Ectodermal cell (in vitro differentiated cells): ENCODE data around the gene MBNL2.

Experiments used
- H3K27ac ChIP-seq: 2 replicates; pipeline ENCODE4 v1.7.0; 2013; ENCODE audit warnings: mild to moderate bottlenecking, low read depth, low read length; ENCODE audit not compliant: insufficient read depth, poor library complexity, severe bottlenecking
- H3K27me3 ChIP-seq: 2 replicates; pipeline ENCODE4 v1.7.0; 2013; ENCODE audit warnings: mild to moderate bottlenecking, low read length; ENCODE audit not compliant: insufficient read depth, control insufficient read depth, poor library complexity, severe bottlenecking
- H3K36me3 ChIP-seq: one replicate; pipeline ENCODE4 v1.7.0; 2013; ENCODE audit warnings: low read length; ENCODE audit not compliant: control insufficient read depth, insufficient read depth
- H3K4me1 ChIP-seq: one replicate; pipeline ENCODE4 v1.7.0; 2013; ENCODE audit warnings: low read length; ENCODE audit not compliant: control insufficient read depth, insufficient read depth
- H3K4me3 ChIP-seq: 2 replicates; pipeline ENCODE4 v1.7.0; 2013; ENCODE audit warnings: low read depth, low read length, control low read depth; ENCODE audit not compliant: insufficient read depth
- H3K9me3 ChIP-seq: 2 replicates; pipeline ENCODE4 v1.7.0; 2013; ENCODE audit warnings: mild to moderate bottlenecking, low read length, moderate library complexity; ENCODE audit not compliant: control insufficient read depth
- WGBS, 2 experiments: methylation state at CpG; one replicate each; pipeline ENCODE4 v1.1.7; 2013; ENCODE audit warnings: missing lambda C conversion rate in 2 of 2; 5-methylcytosine and 5-hydroxymethylcytosine counted together

MBNL2 gene

DNA sequence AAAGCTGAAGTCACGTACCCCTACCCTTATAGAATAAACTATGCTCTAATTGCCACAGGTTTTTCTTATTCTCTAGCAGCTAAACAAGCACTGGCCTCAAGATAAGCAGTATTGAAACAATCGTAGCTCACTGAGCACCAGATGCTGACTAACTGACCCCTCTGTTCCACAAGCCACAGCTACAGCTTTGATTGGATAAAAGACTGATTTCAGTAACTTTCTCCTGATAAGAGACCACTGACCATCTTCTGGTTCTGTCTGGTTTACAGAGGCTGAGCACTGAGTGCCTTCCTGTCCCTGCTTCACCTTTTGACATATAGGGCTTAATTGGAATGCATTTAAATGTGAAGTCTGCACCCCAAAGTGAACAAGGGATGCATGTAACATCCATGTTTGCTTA lies 203.5 kb downstream of the MBNL2 start:
- Histone ChIP-seq H3K4me3 (no peak overlapping the region), H3K36me3 (no peaks in the 10 kb centered on the region), H3K27me3 (no peaks in the 10 kb centered on the region), H3K9me3 (no peaks in the 10 kb centered on the region), H3K27ac (no peak overlapping the region), H3K4me1 (no peaks in the 10 kb centered on the region)
- 85 to 91% methylated on average over 2 of the region's 2 CpGs for WGBS, 2 experiments

DNA sequence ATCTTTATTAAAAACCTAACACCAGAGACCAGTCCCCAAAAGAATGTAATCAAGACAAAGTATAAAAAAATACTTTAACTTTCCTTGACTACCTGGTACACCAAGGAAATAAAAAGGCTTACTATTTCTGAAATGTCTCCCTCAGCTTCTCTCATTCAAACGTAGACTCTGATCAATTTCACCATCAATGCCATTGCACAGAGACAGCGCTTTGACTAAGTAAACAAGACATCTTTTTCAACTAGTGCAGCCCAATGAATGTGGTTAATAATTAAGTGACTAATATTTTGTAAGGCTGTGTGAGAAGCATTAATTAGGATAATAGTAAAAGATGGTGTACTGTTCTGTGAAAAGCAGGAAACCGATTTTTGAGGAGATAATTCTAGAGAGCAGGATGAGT lies 204.6 kb downstream of the MBNL2 start:
- Histone ChIP-seq H3K4me3 (no peak overlapping the region), H3K27me3 (no peaks in the 10 kb centered on the region), H3K9me3 (no peaks in the 10 kb centered on the region), H3K36me3 (no peaks in the 10 kb centered on the region), H3K27ac (no peak overlapping the region), H3K4me1 (no peaks in the 10 kb centered on the region)
- 91% methylated on average over 3 of the region's 3 CpGs for WGBS, 2 experiments

DNA sequence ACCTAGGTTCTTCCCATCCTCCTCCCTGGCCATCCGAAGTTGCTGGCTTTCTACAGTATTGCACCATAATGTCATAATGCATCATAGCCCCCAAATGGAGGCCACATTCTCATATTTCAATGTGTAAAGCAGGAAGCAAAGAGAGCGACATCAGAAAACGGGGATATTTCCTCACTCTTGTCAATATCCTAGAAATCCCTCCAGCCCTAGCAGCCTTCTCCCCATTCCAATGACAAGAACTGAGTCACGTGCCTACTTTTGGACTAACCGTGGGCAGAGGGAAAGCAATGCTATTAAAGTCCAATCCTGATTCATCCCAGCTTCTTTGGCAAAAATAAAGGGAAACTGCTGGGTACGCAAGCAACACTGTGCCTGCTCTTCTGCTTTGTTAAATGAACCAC lies 207.5 kb downstream of the MBNL2 start:
- Histone ChIP-seq H3K27ac (no peak overlapping the region), H3K4me3 (no peak overlapping the region)
- WGBS, 2 experiments: 83 to 86% methylated on average over 6 of the region's 6 CpGs

DNA sequence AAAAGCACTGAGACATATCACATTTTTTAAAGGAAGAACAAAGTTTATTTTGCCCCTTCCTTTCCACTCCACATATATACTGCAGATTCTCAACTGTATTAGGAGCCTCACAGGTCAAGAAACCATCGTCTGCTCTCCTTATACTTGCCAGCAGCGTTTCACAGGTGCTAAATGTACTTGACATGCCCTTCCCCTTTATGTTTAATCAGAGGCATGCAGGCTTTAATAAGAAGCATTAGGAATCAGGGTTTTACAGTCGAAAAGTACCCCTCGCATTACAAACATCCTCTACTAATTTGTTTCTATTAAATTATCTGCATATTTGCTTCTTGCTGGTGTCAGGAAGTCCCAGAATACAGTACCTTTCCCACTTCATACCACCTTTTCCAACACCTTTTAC lies 208.2 kb downstream of the MBNL2 start:
- Histone ChIP-seq H3K4me1 (no peaks in the 10 kb centered on the region), H3K9me3 (no peaks in the 10 kb centered on the region), H3K4me3 (no peak overlapping the region), H3K27ac (no peak overlapping the region), H3K36me3 (no peaks in the 10 kb centered on the region), H3K27me3 (no peaks in the 10 kb centered on the region)
- WGBS, 2 experiments: 92 to 97% methylated on average over 4 of the region's 4 CpGs

More for the DNA sequence above, 207.5 kb downstream of the MBNL2 start:
- H3K36me3 ChIP-seq: no peaks in the 10 kb centered on the region
- H3K4me1 ChIP-seq: no peaks in the 10 kb centered on the region
- no peaks in the 10 kb centered on the region for H3K9me3 ChIP-seq
- H3K27me3 ChIP-seq: no peaks in the 10 kb centered on the region

DNA sequence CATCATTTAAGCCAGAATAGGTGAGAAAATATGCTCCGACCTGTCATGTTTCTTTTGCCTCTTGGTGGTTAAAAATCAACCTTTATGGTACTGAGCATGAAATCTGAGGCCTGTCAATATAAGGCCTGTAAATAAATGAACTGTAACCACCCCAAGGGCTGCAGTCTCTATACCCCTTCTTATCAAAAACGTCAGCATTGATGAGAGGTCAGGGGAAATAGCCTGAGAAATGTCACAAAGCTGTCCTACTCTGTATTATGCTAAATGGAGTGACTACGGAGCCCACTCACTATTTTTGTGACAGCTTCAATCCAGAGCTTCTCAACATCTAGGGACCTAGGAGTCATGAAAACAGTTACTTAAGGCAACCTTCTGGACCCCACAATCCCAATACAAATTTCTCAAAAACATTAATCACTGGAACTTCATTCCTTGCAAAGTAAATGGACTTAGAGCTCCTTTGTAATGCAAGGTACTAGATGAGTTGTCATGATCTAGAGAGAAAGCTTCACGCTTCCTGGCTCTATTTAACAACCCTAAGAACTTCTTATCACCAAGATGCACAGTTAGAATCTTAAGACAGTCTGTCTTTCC lies 209.1 kb downstream of the MBNL2 start:
- H3K27ac ChIP-seq: no peak overlapping the region
- WGBS, 2 experiments: 85 to 92% methylated on average over 4 of the region's 4 CpGs
- H3K27me3 ChIP-seq: no peaks in the 10 kb centered on the region
- no peaks in the 10 kb centered on the region for H3K36me3 ChIP-seq
- H3K9me3 ChIP-seq: no peaks in the 10 kb centered on the region
- no peak overlapping the region for H3K4me3 ChIP-seq
- H3K4me1 ChIP-seq: no peaks in the 10 kb centered on the region

DNA sequence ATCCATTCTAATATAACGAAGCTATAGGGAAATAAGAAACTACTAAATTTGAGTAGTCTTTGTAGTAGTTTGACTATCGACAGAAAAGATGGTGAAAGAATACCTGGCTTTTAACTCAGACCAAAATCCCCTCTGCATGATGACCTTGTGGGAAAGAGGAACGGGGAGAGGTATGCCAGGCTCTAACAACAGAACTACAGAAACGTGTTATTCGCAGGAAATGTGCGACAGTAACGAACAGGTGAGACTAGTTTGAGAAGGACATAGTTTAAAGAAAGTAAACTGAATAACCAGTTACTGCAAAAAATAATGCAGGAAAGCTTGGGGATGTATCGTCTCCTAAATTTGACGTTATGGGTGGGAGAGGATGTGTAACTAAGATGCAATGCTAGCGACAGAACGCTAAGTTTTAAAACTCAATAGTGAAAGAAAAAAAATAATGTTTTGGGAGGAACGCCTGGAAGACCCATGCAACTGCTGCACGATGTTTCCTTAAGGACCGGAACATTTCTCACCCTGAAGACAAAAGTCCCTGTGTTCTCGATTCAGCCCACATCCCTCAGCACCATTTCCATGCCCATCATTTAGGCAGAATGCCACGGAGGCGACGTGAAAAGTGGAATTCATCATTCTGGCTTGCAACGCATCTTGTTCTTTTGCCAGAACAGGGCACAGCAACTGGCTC lies 210.2 kb downstream of the MBNL2 start:
- no peaks in the 10 kb centered on the region for H3K36me3 ChIP-seq
- H3K27me3 ChIP-seq: no peaks in the 10 kb centered on the region
- no peaks in the 10 kb centered on the region for H3K4me1 ChIP-seq
- no peaks in the 10 kb centered on the region for H3K9me3 ChIP-seq
- 63 to 68% methylated on average over 18 to 19 of the region's 19 CpGs for WGBS, 2 experiments
- H3K27ac ChIP-seq: no peak overlapping the region
- peak overlapping the region; percentile 45 for H3K4me3 ChIP-seq

DNA sequence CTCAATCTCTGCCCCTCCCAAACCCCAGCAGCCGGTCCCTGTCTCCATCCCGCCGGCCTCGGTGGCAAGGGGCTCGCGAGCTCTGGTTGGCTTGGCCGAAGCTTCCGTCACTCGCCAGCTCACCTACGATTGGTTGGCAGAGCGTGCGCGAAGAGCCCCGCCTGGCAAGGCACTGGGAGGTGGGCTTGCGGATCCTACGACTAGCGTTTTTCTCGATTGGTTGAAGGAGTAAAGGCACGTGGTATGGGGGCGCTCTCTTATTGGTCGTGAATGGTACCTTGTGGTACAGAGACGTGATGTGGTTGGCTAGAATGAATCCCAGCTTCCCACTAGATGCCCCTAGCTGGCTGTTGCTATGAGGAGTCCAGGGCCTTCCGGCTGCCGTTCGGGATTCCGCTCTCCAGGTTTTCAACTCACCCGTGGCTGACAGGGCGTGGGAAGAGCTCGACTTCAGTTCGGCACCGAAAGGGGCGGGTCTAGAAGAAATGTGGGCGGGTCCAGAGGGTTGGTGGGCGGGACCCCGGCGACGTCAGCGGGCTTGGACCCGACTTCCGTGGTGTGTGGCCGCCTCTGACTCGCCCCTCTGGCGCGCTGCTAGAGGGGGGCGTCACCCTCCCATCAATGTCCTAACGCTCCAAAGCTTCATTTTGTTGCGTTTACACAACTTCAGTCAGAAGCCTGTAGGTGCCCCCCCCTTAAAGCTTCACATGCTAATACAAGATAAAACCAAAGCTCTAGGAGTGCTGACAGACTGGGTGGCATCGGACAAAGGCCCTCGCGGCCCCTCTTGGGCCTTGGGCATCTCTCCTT lies 211.0 kb downstream of the MBNL2 start:
- H3K4me1 ChIP-seq: no peaks in the 10 kb centered on the region
- H3K36me3 ChIP-seq: no peaks in the 10 kb centered on the region
- no peaks in the 10 kb centered on the region for H3K9me3 ChIP-seq
- H3K27me3 ChIP-seq: no peaks in the 10 kb centered on the region
- 5 to 7% methylated on average over 50 of the region's 50 CpGs for WGBS, 2 experiments
- peak overlapping the region; percentile 70 for H3K4me3 ChIP-seq
- peak overlapping the region; percentile 98 for H3K27ac ChIP-seq

DNA sequence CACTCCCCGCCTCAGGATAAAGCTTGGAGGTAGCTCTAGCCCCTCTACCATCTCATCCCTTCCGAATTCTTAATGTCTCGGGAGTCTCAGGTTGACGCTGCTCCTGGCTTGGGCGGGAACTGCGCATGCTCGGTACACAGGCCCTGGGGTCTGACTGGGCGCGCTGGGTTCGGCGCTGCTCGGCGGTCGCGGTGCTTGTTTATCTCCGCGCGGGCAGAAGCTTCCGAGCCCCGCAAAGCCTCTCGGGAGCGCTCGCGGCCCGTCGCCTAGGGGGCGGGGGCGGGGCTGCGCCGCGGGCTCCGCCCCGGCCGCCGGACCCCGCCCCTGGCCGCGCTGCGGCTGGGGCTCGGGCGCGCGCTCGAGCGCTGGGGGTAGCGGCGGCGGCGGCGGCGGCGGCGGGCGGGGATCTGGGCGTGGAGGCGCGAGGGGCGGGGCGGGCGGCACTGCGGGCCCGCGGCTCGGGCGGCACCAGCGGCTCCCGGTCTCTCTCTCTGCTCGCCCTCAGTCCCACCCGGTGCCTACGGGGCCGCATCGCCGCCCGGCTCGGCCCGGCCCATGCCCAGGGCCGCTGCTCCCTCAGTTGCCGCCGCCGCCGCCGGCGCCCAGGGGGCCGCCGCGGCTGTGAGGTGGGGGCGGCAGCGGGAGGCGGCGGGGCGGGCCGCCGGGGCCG lies 211.7 kb downstream of the MBNL2 start, which contains the start of gene RAP2A:
TSS of gene RAP2A (plus strand) at position 443 of the 670 bp plus-strand sequence. CDS start 302 bp downstream, outside the sequence.
- Histone ChIP-seq H3K36me3 (no peaks in the 10 kb centered on the region), H3K4me3 (peak within 1 kb of the TSS; percentile 73), H3K9me3 (no peaks in the 10 kb centered on the region), H3K27ac (peak within 1 kb of the TSS; percentile 98), H3K27me3 (no peaks in the 10 kb centered on the region), H3K4me1 (no peaks in the 10 kb centered on the region)
- WGBS, 2 experiments: 0% methylated on average over 94 of the region's 94 CpGs

DNA sequence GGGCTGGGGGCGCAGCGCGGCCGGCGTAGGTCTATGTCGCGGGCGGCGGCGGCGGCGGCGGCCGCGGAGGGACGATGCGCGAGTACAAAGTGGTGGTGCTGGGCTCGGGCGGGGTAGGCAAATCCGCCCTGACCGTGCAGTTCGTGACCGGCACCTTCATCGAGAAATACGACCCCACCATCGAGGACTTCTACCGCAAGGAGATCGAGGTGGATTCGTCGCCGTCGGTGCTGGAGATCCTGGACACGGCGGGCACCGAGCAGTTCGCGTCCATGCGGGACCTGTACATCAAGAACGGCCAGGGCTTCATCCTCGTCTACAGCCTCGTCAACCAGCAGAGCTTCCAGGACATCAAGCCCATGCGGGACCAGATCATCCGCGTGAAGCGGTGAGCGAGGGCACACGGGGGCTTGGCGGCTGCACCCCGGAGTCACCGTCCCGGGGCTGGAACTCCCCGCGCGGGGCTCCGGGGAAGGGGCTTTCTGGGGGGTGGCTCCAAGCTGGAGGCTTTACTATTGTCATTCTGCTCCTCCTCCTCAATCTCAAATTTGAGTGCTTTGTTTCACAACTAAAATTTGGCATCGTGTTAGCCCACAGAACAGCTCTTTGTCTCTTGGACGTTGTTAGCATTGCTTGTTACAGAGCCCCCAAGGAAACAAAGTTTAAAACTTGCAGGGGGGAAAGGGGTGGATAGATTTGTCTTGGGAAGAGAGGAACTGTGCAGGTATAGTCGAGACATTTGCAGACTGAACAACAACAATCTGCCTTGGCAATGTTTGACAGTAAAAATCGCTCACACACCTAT lies 212.5 kb downstream of the MBNL2 start:
- 0% methylated on average over 60 of the region's 60 CpGs for WGBS, 2 experiments
- H3K36me3 ChIP-seq: no peaks in the 10 kb centered on the region

More for the DNA sequence above, 212.5 kb downstream of the MBNL2 start:
- H3K4me1 ChIP-seq: no peaks in the 10 kb centered on the region
- no peaks in the 10 kb centered on the region for H3K9me3 ChIP-seq
- peak overlapping the region; percentile 73 for H3K4me3 ChIP-seq
- H3K27ac ChIP-seq: peak overlapping the region; percentile 30
- H3K27me3 ChIP-seq: no peaks in the 10 kb centered on the region
